ENCODE data around the gene HUNK.

DNA sequence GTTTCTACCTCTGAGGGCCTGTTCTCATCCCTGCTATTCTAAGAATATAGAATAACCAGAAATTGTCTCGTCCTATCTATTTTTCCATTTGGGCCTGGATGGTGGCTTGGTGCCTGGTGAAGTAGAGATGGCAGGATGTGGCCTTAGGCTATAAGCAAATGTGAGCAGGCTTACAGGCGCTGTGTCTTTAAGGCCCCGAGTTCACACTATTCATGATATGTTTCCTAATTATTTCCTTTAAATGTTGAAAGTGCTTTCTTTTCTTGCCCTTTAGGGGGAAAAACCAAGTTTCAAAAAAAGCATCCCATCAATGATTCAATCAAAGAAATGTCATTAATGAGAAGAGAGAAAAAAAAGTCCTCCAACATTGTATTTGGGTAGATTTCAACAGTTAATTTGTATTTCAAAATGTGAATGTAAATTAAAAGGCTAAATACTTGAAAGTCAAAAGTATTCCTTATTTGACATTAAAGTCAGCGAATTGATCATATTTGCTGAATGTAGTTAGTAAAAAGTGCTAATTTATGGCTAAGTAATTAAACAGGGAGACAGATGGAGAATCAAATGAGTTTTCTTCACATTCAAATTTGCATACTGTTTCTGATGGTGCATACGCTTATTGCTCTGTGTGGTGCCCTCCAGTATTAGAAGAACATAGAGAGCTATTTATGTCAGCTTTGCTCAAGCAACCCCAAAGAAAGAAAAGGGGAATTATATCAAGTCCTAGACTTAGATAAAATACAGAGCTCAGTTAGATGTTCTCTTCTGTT, 34.0 kb upstream of the HUNK start:
- TF ChIP-seq CTCF (IDR thresholded peaks at IDR 0.05; ENCODE audit: insufficient read depth, low read depth, low read length) (no peak), EZH2 (IDR thresholded peaks at IDR 0.05; ENCODE audit: insufficient read depth, low read length) (no peak)

Data from astrocyte (in vitro differentiated cells and primary cell).